Transverse colon (tissue), 3 donors: Measurements from ENCODE around the gene LAMA5.

Experiments used
- EP300 ChIP-seq: sonication (generic); formaldehyde crosslinking; IDR thresholded peaks from one replicate; pipeline ENCODE4 v1.6.1; 2017; ENCODE audit warnings: antibody characterized with exemption, low read depth
- POLR2A ChIP-seq: fragments of 450-650 bp; IDR thresholded peaks from one replicate; pipeline ENCODE4 v1.6.1; 2016; ENCODE audit warnings: antibody characterized with exemption, mild to moderate bottlenecking, moderate library complexity
- TF ChIP-seq, protein P1 (sequence below), 5 experiments: fragments of 200-600 bp in 3 of 5; fragments of 450-650 bp in 2 of 5; sonication (generic) in 3 of 5; IDR thresholded peaks; 1 replicate in 2 of 5; 2 replicates in 3 of 5; pipeline ENCODE4 v1.5.1; 2016 to 2017; ENCODE audit warnings: antibody characterized with exemption in 5 of 5, inconsistent platforms in 3 of 5, mild to moderate bottlenecking in 2 of 5, moderate library complexity in 1 of 5

DNA sequence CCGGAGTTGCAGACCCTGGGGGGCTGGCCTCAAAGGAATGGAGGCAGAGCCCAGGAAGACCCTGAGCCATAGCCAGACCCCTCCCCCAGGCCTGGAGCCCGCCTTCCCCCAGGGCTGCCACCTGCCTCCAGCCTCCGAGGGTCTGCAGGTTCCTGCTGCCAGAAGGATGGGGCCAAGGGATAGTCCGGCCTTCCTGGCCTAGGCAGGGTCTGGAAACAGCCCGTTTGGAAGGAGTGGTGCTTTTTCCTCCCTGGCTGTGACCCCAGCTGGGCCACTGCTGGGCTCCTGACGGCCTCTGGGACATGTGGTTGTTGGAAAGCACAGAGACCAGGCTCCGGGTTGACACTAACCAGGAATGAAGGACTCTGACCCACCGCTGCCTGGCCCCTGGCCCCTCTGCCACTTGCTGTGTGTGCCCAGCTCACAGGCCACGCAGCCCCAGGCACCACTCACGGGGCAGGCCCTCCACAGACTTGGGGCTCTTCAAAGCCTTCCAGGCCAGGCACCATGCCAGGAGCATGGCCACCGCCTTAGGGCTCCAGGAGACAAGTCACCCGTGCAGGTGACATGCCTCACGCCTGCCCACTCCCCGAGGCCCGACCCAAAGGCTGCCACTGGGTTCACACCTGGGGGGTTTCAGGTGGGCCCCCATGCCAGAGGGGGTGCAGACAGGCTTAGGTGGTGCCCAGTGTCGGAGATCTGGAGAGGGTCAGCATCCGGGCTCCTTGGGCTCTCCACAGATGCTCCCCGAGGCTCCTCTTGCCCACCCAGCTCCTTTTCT, 3.9 kb upstream of the LAMA5 start:
- TF ChIP-seq, protein P1, sequence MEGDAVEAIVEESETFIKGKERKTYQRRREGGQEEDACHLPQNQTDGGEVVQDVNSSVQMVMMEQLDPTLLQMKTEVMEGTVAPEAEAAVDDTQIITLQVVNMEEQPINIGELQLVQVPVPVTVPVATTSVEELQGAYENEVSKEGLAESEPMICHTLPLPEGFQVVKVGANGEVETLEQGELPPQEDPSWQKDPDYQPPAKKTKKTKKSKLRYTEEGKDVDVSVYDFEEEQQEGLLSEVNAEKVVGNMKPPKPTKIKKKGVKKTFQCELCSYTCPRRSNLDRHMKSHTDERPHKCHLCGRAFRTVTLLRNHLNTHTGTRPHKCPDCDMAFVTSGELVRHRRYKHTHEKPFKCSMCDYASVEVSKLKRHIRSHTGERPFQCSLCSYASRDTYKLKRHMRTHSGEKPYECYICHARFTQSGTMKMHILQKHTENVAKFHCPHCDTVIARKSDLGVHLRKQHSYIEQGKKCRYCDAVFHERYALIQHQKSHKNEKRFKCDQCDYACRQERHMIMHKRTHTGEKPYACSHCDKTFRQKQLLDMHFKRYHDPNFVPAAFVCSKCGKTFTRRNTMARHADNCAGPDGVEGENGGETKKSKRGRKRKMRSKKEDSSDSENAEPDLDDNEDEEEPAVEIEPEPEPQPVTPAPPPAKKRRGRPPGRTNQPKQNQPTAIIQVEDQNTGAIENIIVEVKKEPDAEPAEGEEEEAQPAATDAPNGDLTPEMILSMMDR (IDR thresholded peaks at IDR 0.05) = no peak
- no peak for TF ChIP-seq EP300
- TF ChIP-seq POLR2A = no peak
